ENCODE data around the gene SANBR.

SANBR gene

GRCh38 chr2:61090386-61090921 is 24.8 kb downstream of the SANBR start:
- no peak for DNase-seq

GRCh38 chr2:61091485-61091884 is 25.8 kb downstream of the SANBR start:
- no peak for DNase-seq

GRCh38 chr2:61096438-61096837 is 30.8 kb downstream of the SANBR start:
- DNase-seq = no peak

- DNase-seq = no peak
Measured at GRCh38 chr2:61100801-61101200, 35.1 kb downstream of the SANBR start.

- DNase-seq = no peak
Measured at GRCh38 chr2:61109291-61109690, 43.6 kb downstream of the SANBR start.

GRCh38 chr2:61111708-61112107 is 46.0 kb downstream of the SANBR start:
- DNase-seq = no peak

GRCh38 chr2:61114147-61114546 is 48.5 kb downstream of the SANBR start:
- no peak for DNase-seq
